H1 (cell line): ENCODE measurements around the gene KCNQ1OT1.

ENCODE experiments used
- EGR1 ChIP-seq: IDR thresholded peaks from 2 replicates; pipeline ENCODE4 v1.6.1; 2011; ENCODE audit warnings: low read depth, low read length, borderline replicate concordance
- EP300 ChIP-seq, 2 experiments: IDR thresholded peaks; 1 replicate in 1 of 2; 2 replicates in 1 of 2; pipeline ENCODE4 v1.6.1; 2011 to 2012; ENCODE audit warnings: low read depth in 2 of 2, low read length in 2 of 2, mild to moderate bottlenecking in 2 of 2, borderline replicate concordance in 1 of 2, inconsistent platforms in 1 of 2, moderate library complexity in 1 of 2
- EZH2 ChIP-seq: fragments of 200-600 bp; sonication (generic); IDR thresholded peaks from 2 replicates; pipeline ENCODE4 v1.7.1; 2012; ENCODE audit warnings: low read depth, mild to moderate bottlenecking, moderate library complexity, low read length, inconsistent platforms; ENCODE audit not compliant: severe bottlenecking
- JUND ChIP-seq: IDR thresholded peaks from 2 replicates; pipeline ENCODE4 v1.6.1; 2011; ENCODE audit warnings: mild to moderate bottlenecking, improper control_type of control experiment, low read length
- KDM1A ChIP-seq: fragments of 200-600, 300-600 bp; sonication (generic); IDR thresholded peaks from 2 replicates; pipeline ENCODE4 v1.7.1; 2016; ENCODE audit warnings: mild to moderate bottlenecking, low read length, borderline replicate concordance
- MAX ChIP-seq: IDR thresholded peaks from 2 replicates; pipeline ENCODE4 v1.6.1; 2012; ENCODE audit warnings: inconsistent platforms
- POLR2A ChIP-seq, 2 experiments: IDR thresholded peaks; 1 replicate in 1 of 2; 2 replicates in 1 of 2; pipeline ENCODE4 v1.6.1; 2011; ENCODE audit warnings: low read depth in 2 of 2, low read length in 2 of 2, mild to moderate bottlenecking in 2 of 2; ENCODE audit errors: control extremely low read depth in 1 of 2
- RBBP5 ChIP-seq: IDR thresholded peaks from 2 replicates; pipeline ENCODE4 v1.7.1; 2012; ENCODE audit warnings: low read depth, mild to moderate bottlenecking, inconsistent platforms, low read length, moderate library complexity, borderline replicate concordance
- SAP30 ChIP-seq: fragments of 300-600 bp; sonication (generic); IDR thresholded peaks from 2 replicates; pipeline ENCODE4 v1.7.1; 2012; ENCODE audit warnings: low read length, moderate library complexity, mild to moderate bottlenecking, inconsistent platforms; ENCODE audit not compliant: insufficient read depth, insufficient replicate concordance
- SP2 ChIP-seq: IDR thresholded peaks from 2 replicates; pipeline ENCODE4 v1.6.1; 2012; ENCODE audit warnings: mild to moderate bottlenecking, low read length, inconsistent platforms
- TAF1 ChIP-seq: IDR thresholded peaks from 2 replicates; pipeline ENCODE4 v1.6.1; 2011; ENCODE audit warnings: mild to moderate bottlenecking, low read depth, low read length
- TEAD4 ChIP-seq: IDR thresholded peaks from 2 replicates; pipeline ENCODE4 v1.6.1; 2012; ENCODE audit warnings: low read depth, low read length, inconsistent platforms, mixed read lengths
- USF2 ChIP-seq: IDR thresholded peaks from 2 replicates; pipeline ENCODE4 v1.6.1; 2011; ENCODE audit warnings: low read length, improper control_type of control experiment
- TF ChIP-seq, protein P1 (sequence below), 3 experiments: IDR thresholded peaks; 1 replicate in 2 of 3; 2 replicates in 1 of 3; pipeline versions ENCODE4 v1.5.1 to v1.6.1; 2011; ENCODE audit warnings: low read length in 3 of 3, mild to moderate bottlenecking in 3 of 3, inconsistent platforms in 2 of 3, low read depth in 1 of 3, moderate library complexity in 1 of 3; ENCODE audit not compliant: insufficient read depth in 1 of 3; ENCODE audit errors: control extremely low read depth in 1 of 3

- TF ChIP-seq, protein P1, sequence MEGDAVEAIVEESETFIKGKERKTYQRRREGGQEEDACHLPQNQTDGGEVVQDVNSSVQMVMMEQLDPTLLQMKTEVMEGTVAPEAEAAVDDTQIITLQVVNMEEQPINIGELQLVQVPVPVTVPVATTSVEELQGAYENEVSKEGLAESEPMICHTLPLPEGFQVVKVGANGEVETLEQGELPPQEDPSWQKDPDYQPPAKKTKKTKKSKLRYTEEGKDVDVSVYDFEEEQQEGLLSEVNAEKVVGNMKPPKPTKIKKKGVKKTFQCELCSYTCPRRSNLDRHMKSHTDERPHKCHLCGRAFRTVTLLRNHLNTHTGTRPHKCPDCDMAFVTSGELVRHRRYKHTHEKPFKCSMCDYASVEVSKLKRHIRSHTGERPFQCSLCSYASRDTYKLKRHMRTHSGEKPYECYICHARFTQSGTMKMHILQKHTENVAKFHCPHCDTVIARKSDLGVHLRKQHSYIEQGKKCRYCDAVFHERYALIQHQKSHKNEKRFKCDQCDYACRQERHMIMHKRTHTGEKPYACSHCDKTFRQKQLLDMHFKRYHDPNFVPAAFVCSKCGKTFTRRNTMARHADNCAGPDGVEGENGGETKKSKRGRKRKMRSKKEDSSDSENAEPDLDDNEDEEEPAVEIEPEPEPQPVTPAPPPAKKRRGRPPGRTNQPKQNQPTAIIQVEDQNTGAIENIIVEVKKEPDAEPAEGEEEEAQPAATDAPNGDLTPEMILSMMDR (IDR thresholded peaks at IDR 0.05; ENCODE audit: control extremely low read depth in 1 of 3, insufficient read depth in 1 of 3, low read depth in 1 of 3, low read length in 3 of 3): no peak
- TF ChIP-seq EP300 (IDR thresholded peaks at IDR 0.05; ENCODE audit: borderline replicate concordance in 1 of 2, low read depth in 2 of 2, low read length in 2 of 2) (no peak), SP2 (no peak), SAP30 (no peak), KDM1A (no peak), USF2 (no peak), TEAD4 (no peak), MAX (no peak), JUND (no peak), TAF1 (no peak), EZH2 (no peak), POLR2A (IDR thresholded peaks at IDR 0.05; ENCODE audit: control extremely low read depth in 1 of 2, low read depth in 2 of 2, low read length in 2 of 2) (no peak), RBBP5 (no peak), EGR1 (no peak)
These were observed 47.6 kb upstream of the KCNQ1OT1 start for GRCh38 chr11:2747248-2748027.
